HG03039 (cell line): ENCODE results near the gene PRKG1.
"Not testable (repeated sequence)": the region's sequence is repeated elsewhere in the genome, so short reads cannot be mapped to it uniquely, and the experiment has no call there.

ENCODE experiments used
- ATAC-seq: cut with Tn5 transposase; IDR thresholded peaks from one replicate; pipeline ENCODE4 v1.9.1; 2021; ENCODE audit warnings: mild to moderate bottlenecking, moderate library complexity; ENCODE audit not compliant: unreplicated experiment

The PRKG1 gene

GRCh38 chr10:52128056-52128683 is 1053.9 kb downstream of the PRKG1 start:
- ATAC-seq, result no peak

GRCh38 chr10:52129410-52130178 is 1055.3 kb downstream of the PRKG1 start:
- no peak for ATAC-seq

GRCh38 chr10:52135101-52135500 is 1060.8 kb downstream of the PRKG1 start:
- no peak for ATAC-seq

GRCh38 chr10:52136921-52137320 is 1062.6 kb downstream of the PRKG1 start:
- no peak for ATAC-seq

- ATAC-seq, result no peak
Observed at GRCh38 chr10:52143338-52143737, 1069.1 kb downstream of the PRKG1 start.

- no peak for ATAC-seq
Observed at GRCh38 chr10:52145636-52146035, 1071.3 kb downstream of the PRKG1 start.

- no peak for ATAC-seq
Observed at GRCh38 chr10:52146766-52147165, 1072.5 kb downstream of the PRKG1 start.

GRCh38 chr10:52170776-52171175 is 1096.5 kb downstream of the PRKG1 start:
- no peak for ATAC-seq

GRCh38 chr10:52172581-52172980 is 1098.3 kb downstream of the PRKG1 start:
- ATAC-seq, result no peak

GRCh38 chr10:52185256-52185655 is 1111.0 kb downstream of the PRKG1 start:
- no peak for ATAC-seq

- ATAC-seq, result no peak
Observed at GRCh38 chr10:52187521-52188258, 1113.4 kb downstream of the PRKG1 start.

- ATAC-seq, result no peak
Observed at GRCh38 chr10:52191049-52191448, 1116.8 kb downstream of the PRKG1 start.

- no peak for ATAC-seq
Observed at GRCh38 chr10:52194191-52194590, 1119.9 kb downstream of the PRKG1 start.

GRCh38 chr10:52194716-52195115 is 1120.4 kb downstream of the PRKG1 start:
- ATAC-seq, result no peak

GRCh38 chr10:52197098-52197497 is 1122.8 kb downstream of the PRKG1 start:
- no peak for ATAC-seq

GRCh38 chr10:52198540-52198939 is 1124.3 kb downstream of the PRKG1 start:
- no peak for ATAC-seq

GRCh38 chr10:52204906-52205305 is 1130.6 kb downstream of the PRKG1 start:
- not testable (repeated sequence) for ATAC-seq

- no peak for ATAC-seq
Observed at GRCh38 chr10:52208365-52208764, 1134.1 kb downstream of the PRKG1 start.

- no peak for ATAC-seq
Observed at GRCh38 chr10:52210161-52210560, 1135.9 kb downstream of the PRKG1 start.

- ATAC-seq, result no peak
Observed at GRCh38 chr10:52212062-52212461, 1137.8 kb downstream of the PRKG1 start.

- ATAC-seq, result no peak
Observed at GRCh38 chr10:52212802-52213201, 1138.5 kb downstream of the PRKG1 start.

- no peak for ATAC-seq
Observed at GRCh38 chr10:52213321-52213752, 1139.0 kb downstream of the PRKG1 start.
